PC-9 (cell line): Measurements from ENCODE around the gene OR52A1. TPM values are rescaled to one million over a fixed set of nuclear protein-coding genes. Genes with fewer than 3 reads are reported as not detected.
"Not testable (repeated sequence)": the region's sequence is repeated elsewhere in the genome, so short reads cannot be mapped to it uniquely, and the experiment has no call there.

Experiments
- BruUV-seq: library from RNA; stranded (reverse); fragments of 400-500 nt; replicated peaks from 2 replicates; lab custom pipeline; 2021; lab: Mats Ljungman, UMichigan
- CTCF ChIA-PET: fragments of 300-600 bp; sonication (Branson Sonifier 250); formaldehyde crosslinking; loops from one replicate; lab custom pipeline; 2022; ENCODE audit warnings: antibody characterized with exemption; lab: Charles Lee
- POLR2A ChIA-PET: fragments of 300-600 bp; sonication (Branson Sonifier 250); formaldehyde crosslinking; loops from one replicate; lab custom pipeline; 2022; ENCODE audit warnings: antibody characterized with exemption; ENCODE audit not compliant: unreplicated experiment; lab: Charles Lee
- DNase-seq, 2 experiments: peaks; one replicate each; pipeline versions ENCODE4 v3.0.0 to v3.0.0-alpha.2; 2015 to 2022; ENCODE audit warnings: mixed read lengths in 1 of 2
- H2AFZ ChIP-seq: fragments of 200-600 bp; sonication (generic); 2 replicates; pipeline ENCODE4 v1.8.1; 2017; ENCODE audit warnings: antibody characterized with exemption
- H3F3A ChIP-seq: fragments of 200-600 bp; sonication (generic); 2 replicates; pipeline ENCODE4 v1.8.1; 2017; ENCODE audit warnings: antibody characterized with exemption, mild to moderate bottlenecking, low read depth; ENCODE audit not compliant: insufficient read depth
- H3K27ac ChIP-seq: fragments of 200-600 bp; sonication (generic); 2 replicates; pipeline ENCODE4 v1.6.1; 2016; ENCODE audit warnings: mixed run types
- H3K27me3 ChIP-seq: fragments of 200-600 bp; sonication (generic); 2 replicates; pipeline ENCODE4 v1.6.1; 2016; ENCODE audit warnings: low read depth, mixed run types; ENCODE audit not compliant: insufficient read depth
- H3K36me3 ChIP-seq: fragments of 200-600 bp; sonication (generic); 2 replicates; pipeline ENCODE4 v1.6.1; 2016; ENCODE audit warnings: low read depth, mixed run types
- H3K4me1 ChIP-seq: fragments of 200-600 bp; sonication (generic); replicated peaks from 2 replicates; pipeline ENCODE4 v1.6.1; 2016; ENCODE audit warnings: mixed run types; ENCODE audit not compliant: insufficient read depth
- H3K4me2 ChIP-seq: fragments of 200-600 bp; sonication (generic); 2 replicates; pipeline ENCODE4 v1.6.1; 2017; ENCODE audit warnings: mixed run types
- H3K4me3 ChIP-seq: fragments of 200-600 bp; sonication (generic); 2 replicates; pipeline ENCODE4 v1.6.1; 2016; ENCODE audit warnings: mixed run types
- H3K79me2 ChIP-seq: fragments of 200-600 bp; sonication (generic); 2 replicates; pipeline ENCODE4 v1.6.1; 2017; ENCODE audit warnings: low read depth, mixed run types
- H3K9me2 ChIP-seq: fragments of 200-600 bp; sonication (generic); 2 replicates; pipeline ENCODE4 v1.8.1; 2017; ENCODE audit warnings: mild to moderate bottlenecking; ENCODE audit not compliant: insufficient read depth
- H3K9me3 ChIP-seq: fragments of 200-600 bp; sonication (generic); 2 replicates; pipeline ENCODE4 v1.8.1; 2016; ENCODE audit warnings: low read depth; ENCODE audit not compliant: insufficient read depth
- H4K20me1 ChIP-seq: fragments of 200-600 bp; sonication (generic); 2 replicates; pipeline ENCODE4 v1.8.1; 2017; ENCODE audit not compliant: insufficient read depth
- CTCF ChIP-seq: fragments of 200-600 bp; sonication (generic); conservative IDR thresholded peaks from 2 replicates; pipeline ENCODE4 v1.6.1; 2017; ENCODE audit warnings: mixed run types, antibody characterized with exemption, mild to moderate bottlenecking, moderate library complexity
- EZH2 ChIP-seq: fragments of 200-600 bp; sonication (generic); IDR thresholded peaks from 2 replicates; pipeline ENCODE4 v1.8.0; 2017; ENCODE audit warnings: antibody characterized with exemption, low read depth
- intact Hi-C: fragments of 100-400 bp; cut with micrococcal nuclease; formaldehyde crosslinking; loops from one replicate; pipeline ENCODE4 v1.10.0; 2022; ENCODE audit not compliant: unreplicated experiment
- total RNA-seq: library from RNA; stranded (reverse); gene quantifications from 2 replicates; pipeline ENCODE4 v1.2.3, GENCODE V29; 2021

OR52A1 gene
- total RNA-seq, 1 experiment from 2014 or later: not detected

- Histone ChIP-seq H3K9me3 (no peaks in the 10 kb centered on the region), H3K27me3 (no peaks in the 10 kb centered on the region), H3K4me2 (no peak overlapping the region), H3K4me3 (no peak overlapping the region), H3K36me3 (no peaks in the 10 kb centered on the region), H3K4me1 (no peaks in the 10 kb centered on the region), H3F3A (no peaks in the 10 kb centered on the region), H3K79me2 (no peaks in the 10 kb centered on the region), H3K9me2 (no peaks in the 10 kb centered on the region), H2AFZ (no peak overlapping the region), H4K20me1 (no peaks in the 10 kb centered on the region), H3K27ac (no peak overlapping the region)
- TF ChIP-seq CTCF (no peak), EZH2 (no peak)
- ChIA-PET CTCF (no interaction called here), POLR2A (no interaction called here)
- intact Hi-C loops: no loop called here
- BruUV-seq: no TSS peak
- DNase-seq: no peak
These were observed 20.4 kb upstream of the OR52A1 start for GRCh38 chr11:5174934-5175333.

- Histone ChIP-seq H3K4me1 (no peaks in the 10 kb centered on the region), H3K27me3 (no peaks in the 10 kb centered on the region), H3K4me2 (no peak overlapping the region), H4K20me1 (no peaks in the 10 kb centered on the region), H3K36me3 (no peaks in the 10 kb centered on the region), H3K9me2 (no peaks in the 10 kb centered on the region), H3K79me2 (no peaks in the 10 kb centered on the region), H2AFZ (no peak overlapping the region), H3K9me3 (no peaks in the 10 kb centered on the region), H3F3A (no peaks in the 10 kb centered on the region), H3K27ac (no peak overlapping the region), H3K4me3 (no peak overlapping the region)
- no TSS peak for BruUV-seq
- POLR2A ChIA-PET: no interaction called here
- no peak for DNase-seq
- CTCF ChIA-PET: no interaction called here
- TF ChIP-seq EZH2 (no peak), CTCF (no peak)
- intact Hi-C loops: no loop called here
These were observed 17.3 kb upstream of the OR52A1 start for GRCh38 chr11:5171856-5172255.

GRCh38 chr11:5165898-5166297 lies 11.3 kb upstream of the OR52A1 start:
- DNase-seq, intact Hi-C loops, H3K27ac ChIP-seq, H2AFZ ChIP-seq, H3K36me3 ChIP-seq, POLR2A ChIA-PET, H3K4me2 ChIP-seq, H3K4me3 ChIP-seq, H3F3A ChIP-seq, CTCF ChIA-PET, BruUV-seq, H3K9me2 ChIP-seq, H4K20me1 ChIP-seq, H3K9me3 ChIP-seq, H3K4me1 ChIP-seq, H3K79me2 ChIP-seq, H3K27me3 ChIP-seq: not testable (repeated sequence)

GRCh38 chr11:5164807-5165206 lies 10.2 kb upstream of the OR52A1 start:
- H3K9me3 ChIP-seq, H3K36me3 ChIP-seq, H3K4me3 ChIP-seq, intact Hi-C loops, CTCF ChIA-PET, H3F3A ChIP-seq, H3K9me2 ChIP-seq, H4K20me1 ChIP-seq, DNase-seq, H3K79me2 ChIP-seq, H3K4me1 ChIP-seq, H3K4me2 ChIP-seq, H3K27me3 ChIP-seq, H3K27ac ChIP-seq, BruUV-seq, H2AFZ ChIP-seq, POLR2A ChIA-PET: not testable (repeated sequence)

- H3K4me3 ChIP-seq, H4K20me1 ChIP-seq, intact Hi-C loops, CTCF ChIA-PET, H3K9me2 ChIP-seq, H3K36me3 ChIP-seq, H3K27ac ChIP-seq, H3F3A ChIP-seq, BruUV-seq, H3K79me2 ChIP-seq, H3K4me1 ChIP-seq, POLR2A ChIA-PET, DNase-seq, H3K4me2 ChIP-seq, H3K27me3 ChIP-seq, H2AFZ ChIP-seq, H3K9me3 ChIP-seq: not testable (repeated sequence)
These were observed 6.5 kb upstream of the OR52A1 start for GRCh38 chr11:5161045-5161444.

GRCh38 chr11:5160217-5160616 lies 5.7 kb upstream of the OR52A1 start:
- H3K4me1 ChIP-seq, H3K4me3 ChIP-seq, CTCF ChIA-PET, intact Hi-C loops, H4K20me1 ChIP-seq, H3K9me2 ChIP-seq, H3K36me3 ChIP-seq, H3K4me2 ChIP-seq, H2AFZ ChIP-seq, POLR2A ChIA-PET, H3K9me3 ChIP-seq, H3F3A ChIP-seq, H3K79me2 ChIP-seq, H3K27me3 ChIP-seq, BruUV-seq, H3K27ac ChIP-seq, DNase-seq: not testable (repeated sequence)
